GM23338 (cell line): ENCODE data around the gene ASIC3.

Experiments used
- CTCF ChIP-seq, 2 experiments: fragments of 200-600 bp in 1 of 2; sonication (generic) in 1 of 2; conservative IDR thresholded peaks; 2 replicates each; pipeline versions ENCODE4 v1.5.1 to v1.6.1; 2016 to 2017; ENCODE audit warnings: antibody characterized with exemption in 2 of 2, low read depth in 2 of 2, mild to moderate bottlenecking in 2 of 2, moderate library complexity in 1 of 2
- EZH2 ChIP-seq: fragments of 200-600 bp; sonication (generic); IDR thresholded peaks from one replicate; pipeline ENCODE4 v1.8.0; 2017; ENCODE audit warnings: antibody characterized with exemption, mild to moderate bottlenecking, low read depth; ENCODE audit not compliant: unreplicated experiment
- ZNF114 ChIP-seq: fragments of 250-450 bp; sonication (Bioruptor Pico); IDR thresholded peaks from 2 replicates; pipeline ENCODE4 v1.5.0; 2020; ENCODE audit warnings: mild to moderate bottlenecking, moderate library complexity
- TF ChIP-seq, protein P1 (sequence below): IDR thresholded peaks from one replicate; pipeline ENCODE4 v1.6.1; 2018; ENCODE audit warnings: antibody characterized with exemption; ENCODE audit not compliant: unreplicated experiment

DNA sequence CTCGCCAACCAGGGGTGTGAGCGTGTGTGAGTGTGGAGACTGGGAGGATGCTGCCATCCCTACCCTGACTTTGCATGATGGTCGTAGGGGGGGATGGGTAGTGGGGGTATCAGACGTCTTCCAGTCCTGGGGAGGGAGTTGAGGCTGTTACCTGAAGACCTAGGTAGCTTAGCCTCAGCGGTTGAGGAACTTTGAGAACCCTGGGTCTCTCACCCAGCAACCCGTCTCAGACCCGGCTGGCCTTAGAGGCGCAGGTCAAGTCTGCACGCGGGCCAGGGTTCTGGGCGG is 13.7 kb downstream of the ASIC3 start:
- TF ChIP-seq CTCF (conservative IDR thresholded peaks at IDR 0.05; ENCODE audit: low read depth in 2 of 2), result no peak
- TF ChIP-seq ZNF114 (CRISPR knock-in tag), result no peak
- TF ChIP-seq, protein P1, sequence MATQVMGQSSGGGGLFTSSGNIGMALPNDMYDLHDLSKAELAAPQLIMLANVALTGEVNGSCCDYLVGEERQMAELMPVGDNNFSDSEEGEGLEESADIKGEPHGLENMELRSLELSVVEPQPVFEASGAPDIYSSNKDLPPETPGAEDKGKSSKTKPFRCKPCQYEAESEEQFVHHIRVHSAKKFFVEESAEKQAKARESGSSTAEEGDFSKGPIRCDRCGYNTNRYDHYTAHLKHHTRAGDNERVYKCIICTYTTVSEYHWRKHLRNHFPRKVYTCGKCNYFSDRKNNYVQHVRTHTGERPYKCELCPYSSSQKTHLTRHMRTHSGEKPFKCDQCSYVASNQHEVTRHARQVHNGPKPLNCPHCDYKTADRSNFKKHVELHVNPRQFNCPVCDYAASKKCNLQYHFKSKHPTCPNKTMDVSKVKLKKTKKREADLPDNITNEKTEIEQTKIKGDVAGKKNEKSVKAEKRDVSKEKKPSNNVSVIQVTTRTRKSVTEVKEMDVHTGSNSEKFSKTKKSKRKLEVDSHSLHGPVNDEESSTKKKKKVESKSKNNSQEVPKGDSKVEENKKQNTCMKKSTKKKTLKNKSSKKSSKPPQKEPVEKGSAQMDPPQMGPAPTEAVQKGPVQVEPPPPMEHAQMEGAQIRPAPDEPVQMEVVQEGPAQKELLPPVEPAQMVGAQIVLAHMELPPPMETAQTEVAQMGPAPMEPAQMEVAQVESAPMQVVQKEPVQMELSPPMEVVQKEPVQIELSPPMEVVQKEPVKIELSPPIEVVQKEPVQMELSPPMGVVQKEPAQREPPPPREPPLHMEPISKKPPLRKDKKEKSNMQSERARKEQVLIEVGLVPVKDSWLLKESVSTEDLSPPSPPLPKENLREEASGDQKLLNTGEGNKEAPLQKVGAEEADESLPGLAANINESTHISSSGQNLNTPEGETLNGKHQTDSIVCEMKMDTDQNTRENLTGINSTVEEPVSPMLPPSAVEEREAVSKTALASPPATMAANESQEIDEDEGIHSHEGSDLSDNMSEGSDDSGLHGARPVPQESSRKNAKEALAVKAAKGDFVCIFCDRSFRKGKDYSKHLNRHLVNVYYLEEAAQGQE, result no peak
- TF ChIP-seq EZH2, result no peak
